ENCODE measurements around the gene PTP4A1.

DNA sequence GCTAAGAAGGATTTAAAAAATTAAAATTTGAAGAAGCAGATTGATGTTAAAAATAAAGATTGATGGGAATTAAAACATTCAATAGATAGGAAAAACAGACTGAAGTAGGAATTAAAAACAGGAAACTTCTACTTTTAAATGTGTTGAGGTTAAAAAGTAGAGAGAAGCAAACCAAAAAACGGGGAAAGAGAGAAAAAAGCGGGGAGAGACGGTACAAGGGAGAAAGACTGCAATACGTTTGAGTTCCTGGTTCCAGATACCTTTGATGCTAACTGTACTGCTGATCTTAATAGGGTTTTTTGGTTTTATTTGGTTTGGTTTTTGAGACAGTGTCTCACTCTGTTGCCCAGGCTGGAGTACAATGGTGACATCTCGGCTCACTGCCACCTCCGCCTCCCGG, 27.0 kb downstream of the PTP4A1 start:
- TF ChIP-seq, protein P1, sequence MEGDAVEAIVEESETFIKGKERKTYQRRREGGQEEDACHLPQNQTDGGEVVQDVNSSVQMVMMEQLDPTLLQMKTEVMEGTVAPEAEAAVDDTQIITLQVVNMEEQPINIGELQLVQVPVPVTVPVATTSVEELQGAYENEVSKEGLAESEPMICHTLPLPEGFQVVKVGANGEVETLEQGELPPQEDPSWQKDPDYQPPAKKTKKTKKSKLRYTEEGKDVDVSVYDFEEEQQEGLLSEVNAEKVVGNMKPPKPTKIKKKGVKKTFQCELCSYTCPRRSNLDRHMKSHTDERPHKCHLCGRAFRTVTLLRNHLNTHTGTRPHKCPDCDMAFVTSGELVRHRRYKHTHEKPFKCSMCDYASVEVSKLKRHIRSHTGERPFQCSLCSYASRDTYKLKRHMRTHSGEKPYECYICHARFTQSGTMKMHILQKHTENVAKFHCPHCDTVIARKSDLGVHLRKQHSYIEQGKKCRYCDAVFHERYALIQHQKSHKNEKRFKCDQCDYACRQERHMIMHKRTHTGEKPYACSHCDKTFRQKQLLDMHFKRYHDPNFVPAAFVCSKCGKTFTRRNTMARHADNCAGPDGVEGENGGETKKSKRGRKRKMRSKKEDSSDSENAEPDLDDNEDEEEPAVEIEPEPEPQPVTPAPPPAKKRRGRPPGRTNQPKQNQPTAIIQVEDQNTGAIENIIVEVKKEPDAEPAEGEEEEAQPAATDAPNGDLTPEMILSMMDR (IDR thresholded peaks at IDR 0.05): no peak
- no peak for TF ChIP-seq POLR2A (IDR thresholded peaks at IDR 0.05)

All from uterus (tissue), 2 donors.